CD4-positive, alpha-beta T cell treated with Interleukin-17A for 1 hour (primary cell): ENCODE data around the gene ADGRG6.

Experiments used
- DNase-seq: peaks from one replicate; pipeline ENCODE4 v3.0.0-alpha.2; 2020

The ADGRG6 gene

GRCh38 chr6:142292166-142292924 is 9.5 kb upstream of the ADGRG6 start:
- no peak for DNase-seq

- no peak for DNase-seq
Measured at GRCh38 chr6:142293121-142293520, 8.7 kb upstream of the ADGRG6 start.

GRCh38 chr6:142294679-142295078 is 7.1 kb upstream of the ADGRG6 start:
- DNase-seq = no peak

GRCh38 chr6:142296975-142297604 is 4.7 kb upstream of the ADGRG6 start:
- DNase-seq = no peak

- DNase-seq = no peak
Measured at GRCh38 chr6:142297605-142297995, 4.2 kb upstream of the ADGRG6 start.

- no peak for DNase-seq
Measured at GRCh38 chr6:142297996-142298753, 3.6 kb upstream of the ADGRG6 start.

GRCh38 chr6:142300302-142300701 is 1.5 kb upstream of the ADGRG6 start:
- DNase-seq = no peak

- no peak for DNase-seq
Measured at GRCh38 chr6:142300758-142301650, 803 bp upstream of the ADGRG6 start.

- DNase-seq = no peak
Measured at GRCh38 chr6:142302421-142303175, 791 bp downstream of the ADGRG6 start.

GRCh38 chr6:142303176-142303533 is 1.3 kb downstream of the ADGRG6 start:
- no peak for DNase-seq

GRCh38 chr6:142304241-142304640 is 2.4 kb downstream of the ADGRG6 start:
- DNase-seq = no peak

- no peak for DNase-seq
Measured at GRCh38 chr6:142306736-142307135, 4.9 kb downstream of the ADGRG6 start.

- DNase-seq = no peak
Measured at GRCh38 chr6:142307963-142308748, 6.3 kb downstream of the ADGRG6 start.

GRCh38 chr6:142309426-142309825 is 7.6 kb downstream of the ADGRG6 start:
- DNase-seq = no peak

GRCh38 chr6:142313284-142313683 is 11.5 kb downstream of the ADGRG6 start:
- no peak for DNase-seq

- DNase-seq = no peak
Measured at GRCh38 chr6:142316791-142317368, 15.1 kb downstream of the ADGRG6 start.

- DNase-seq = no peak
Measured at GRCh38 chr6:142318714-142319113, 16.9 kb downstream of the ADGRG6 start.

GRCh38 chr6:142320366-142320765 is 18.6 kb downstream of the ADGRG6 start:
- no peak for DNase-seq

GRCh38 chr6:142321451-142321850 is 19.6 kb downstream of the ADGRG6 start:
- DNase-seq = no peak

GRCh38 chr6:142322066-142322465 is 20.3 kb downstream of the ADGRG6 start:
- DNase-seq = no peak
